Measurements from ENCODE around the gene NCKAP1. TPM values are rescaled to one million over a fixed set of nuclear protein-coding genes. Genes with fewer than 3 reads are reported as not detected.

Gene NCKAP1
- total RNA-seq, 1 donor: 236 TPM

DNA sequence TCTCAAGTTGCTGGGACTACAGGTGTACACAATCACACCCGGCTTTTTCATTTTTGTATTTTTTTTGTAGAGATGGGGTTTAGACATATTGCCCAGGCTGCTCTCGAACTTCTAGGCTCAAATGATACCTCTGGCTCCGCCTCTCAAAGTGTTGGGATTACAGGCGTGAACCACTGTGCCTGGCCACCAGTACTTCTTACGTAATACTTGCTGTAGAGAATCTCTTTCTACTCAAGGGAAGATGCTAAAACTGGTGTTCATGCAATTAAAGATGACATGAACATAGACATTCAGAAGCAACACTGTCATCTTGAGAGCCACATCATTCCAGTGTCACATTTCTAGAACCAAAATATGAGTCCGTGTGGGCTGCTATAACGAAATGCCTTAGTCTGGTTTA lies 118.2 kb downstream of the NCKAP1 start:
- no peak for DNase-seq (ENCODE audit: low read depth)
- TF ChIP-seq, protein P1, sequence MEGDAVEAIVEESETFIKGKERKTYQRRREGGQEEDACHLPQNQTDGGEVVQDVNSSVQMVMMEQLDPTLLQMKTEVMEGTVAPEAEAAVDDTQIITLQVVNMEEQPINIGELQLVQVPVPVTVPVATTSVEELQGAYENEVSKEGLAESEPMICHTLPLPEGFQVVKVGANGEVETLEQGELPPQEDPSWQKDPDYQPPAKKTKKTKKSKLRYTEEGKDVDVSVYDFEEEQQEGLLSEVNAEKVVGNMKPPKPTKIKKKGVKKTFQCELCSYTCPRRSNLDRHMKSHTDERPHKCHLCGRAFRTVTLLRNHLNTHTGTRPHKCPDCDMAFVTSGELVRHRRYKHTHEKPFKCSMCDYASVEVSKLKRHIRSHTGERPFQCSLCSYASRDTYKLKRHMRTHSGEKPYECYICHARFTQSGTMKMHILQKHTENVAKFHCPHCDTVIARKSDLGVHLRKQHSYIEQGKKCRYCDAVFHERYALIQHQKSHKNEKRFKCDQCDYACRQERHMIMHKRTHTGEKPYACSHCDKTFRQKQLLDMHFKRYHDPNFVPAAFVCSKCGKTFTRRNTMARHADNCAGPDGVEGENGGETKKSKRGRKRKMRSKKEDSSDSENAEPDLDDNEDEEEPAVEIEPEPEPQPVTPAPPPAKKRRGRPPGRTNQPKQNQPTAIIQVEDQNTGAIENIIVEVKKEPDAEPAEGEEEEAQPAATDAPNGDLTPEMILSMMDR (IDR thresholded peaks at IDR 0.05; ENCODE audit: insufficient read depth, low read depth, low read length): no peak
- no peak overlapping the region for H3K4me3 ChIP-seq (ENCODE audit: low read depth, low read length)

DNA sequence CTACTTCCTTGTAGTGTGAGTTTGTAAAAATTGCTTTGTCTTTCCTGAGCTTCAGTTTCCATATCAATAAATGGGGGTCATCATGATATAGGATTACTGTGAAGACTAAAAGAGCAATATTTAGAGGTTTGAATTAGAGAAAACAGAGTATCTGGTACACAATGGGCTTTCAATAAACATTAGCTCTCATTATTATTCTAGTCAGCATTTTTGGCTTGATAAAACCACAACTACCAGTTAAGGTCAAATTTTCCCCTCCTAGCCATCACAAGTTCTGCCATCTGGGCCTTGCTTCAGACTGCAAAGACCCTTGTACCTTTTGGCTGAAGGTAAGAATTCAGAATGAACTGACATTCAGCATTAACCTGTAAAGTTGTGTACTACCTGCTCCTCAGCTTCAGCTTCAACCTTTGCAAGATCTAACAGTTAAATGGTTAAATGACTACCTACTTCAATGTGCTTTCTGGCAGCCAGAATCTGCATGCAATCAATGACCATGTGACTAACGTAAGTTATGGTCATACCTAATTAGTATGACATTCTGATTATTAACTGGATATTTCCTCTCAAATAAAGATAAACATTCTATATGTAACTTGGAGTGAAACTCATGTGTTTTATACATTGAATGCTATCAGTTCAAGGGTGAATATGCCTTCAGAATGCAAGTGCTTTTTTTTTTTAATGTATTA lies 119.2 kb downstream of the NCKAP1 start:
- TF ChIP-seq, protein P1 (IDR thresholded peaks at IDR 0.05; ENCODE audit: insufficient read depth, low read depth, low read length): no peak
- DNase-seq (ENCODE audit: low read depth): no peak

DNA sequence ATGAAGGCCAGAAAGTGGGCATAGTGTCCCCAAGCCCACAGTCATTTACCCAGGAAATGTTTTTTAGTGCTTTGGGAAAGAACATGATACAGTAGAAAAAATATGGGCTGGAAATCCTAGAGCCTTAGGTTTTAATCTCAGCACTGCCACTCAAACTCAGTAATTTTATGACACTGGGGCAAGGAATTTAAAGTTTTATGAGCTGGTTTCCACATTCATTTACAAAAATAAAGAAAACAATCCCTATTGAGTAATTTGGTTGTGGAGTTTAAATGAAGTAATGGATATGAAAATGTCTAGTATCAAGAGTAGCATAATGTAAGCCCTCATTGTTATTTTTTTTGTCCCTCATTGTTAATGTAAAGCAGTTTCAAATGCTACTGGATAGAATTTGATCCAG lies 120.3 kb downstream of the NCKAP1 start:
- TF ChIP-seq, protein P1 (IDR thresholded peaks at IDR 0.05; ENCODE audit: insufficient read depth, low read depth, low read length): no peak
- peak; percentile 76 for DNase-seq (ENCODE audit: low read depth)
- no peak overlapping the region for H3K4me3 ChIP-seq (ENCODE audit: low read depth, low read length)

More for the DNA sequence above, 119.2 kb downstream of the NCKAP1 start:
- H3K4me3 ChIP-seq (ENCODE audit: low read depth, low read length): no peak overlapping the region

DNA sequence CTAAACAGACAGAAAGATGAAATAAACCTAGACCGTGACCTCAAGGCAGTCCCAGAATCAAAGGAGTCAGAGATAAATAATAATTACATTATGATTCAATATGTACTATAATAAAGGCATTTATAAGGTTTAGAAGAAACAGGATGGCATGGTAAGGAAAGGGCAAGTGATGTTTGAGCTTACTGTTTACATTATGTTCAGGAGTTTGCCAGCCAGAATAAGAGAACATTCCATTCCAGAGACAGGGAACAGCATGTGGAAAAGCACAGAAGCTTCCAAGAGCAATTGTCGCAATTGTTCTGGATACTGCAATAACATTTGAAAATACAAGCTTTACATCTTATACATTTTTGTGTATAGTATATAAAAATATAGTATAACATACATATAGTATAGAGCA lies 121.8 kb downstream of the NCKAP1 start:
- TF ChIP-seq, protein P1 (IDR thresholded peaks at IDR 0.05; ENCODE audit: insufficient read depth, low read depth, low read length): no peak
- H3K4me3 ChIP-seq (ENCODE audit: low read depth, low read length): no peak overlapping the region
- DNase-seq (ENCODE audit: low read depth): no peak

DNA sequence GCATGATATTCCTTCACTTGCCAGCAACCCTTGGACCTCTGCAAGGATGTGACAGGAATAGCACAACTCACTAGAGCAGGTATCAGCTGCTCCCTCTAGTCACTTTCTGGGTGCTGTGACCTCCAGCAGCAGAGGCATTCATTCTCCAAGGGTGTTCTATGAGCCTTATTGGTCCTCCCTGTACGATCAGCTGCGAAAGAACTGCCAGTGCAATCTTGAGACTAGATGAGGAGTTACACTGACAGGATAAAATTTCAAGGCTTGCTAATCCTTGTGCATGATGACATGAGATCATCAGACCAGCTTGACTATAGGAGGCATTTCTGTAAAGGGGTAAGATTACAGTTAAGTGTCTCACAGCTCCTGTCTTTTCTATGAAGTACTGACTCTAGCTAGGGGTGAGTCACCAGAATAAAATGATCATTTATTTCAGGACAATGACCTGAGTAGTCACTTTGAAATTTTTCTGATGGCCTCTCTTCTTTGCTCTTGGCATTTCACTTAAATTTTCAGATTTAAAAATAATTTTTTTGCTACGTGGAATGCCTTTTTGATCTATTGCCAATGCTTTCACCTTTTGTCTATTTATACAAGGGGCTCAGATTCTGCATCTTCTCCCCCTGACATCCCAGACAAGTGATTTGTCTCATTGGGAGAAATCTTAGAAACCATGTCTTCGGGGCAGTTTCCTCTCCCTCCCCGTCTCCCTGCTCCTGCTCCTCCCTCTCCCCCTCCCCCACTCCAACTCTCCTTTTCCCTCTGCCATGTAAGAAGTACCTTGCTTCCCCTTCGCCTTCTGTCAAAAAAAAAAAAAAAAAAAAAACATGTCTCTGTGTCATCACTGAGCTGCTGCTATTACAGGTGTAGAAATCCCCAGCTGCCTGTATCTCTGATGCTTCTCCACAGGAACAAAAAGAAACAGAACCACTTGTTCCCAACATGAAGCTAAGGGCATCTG lies 122.6 kb downstream of the NCKAP1 start:
- TF ChIP-seq, protein P1 (IDR thresholded peaks at IDR 0.05; ENCODE audit: insufficient read depth, low read depth, low read length): no peak
- DNase-seq (ENCODE audit: low read depth): peak; percentile 71

DNA sequence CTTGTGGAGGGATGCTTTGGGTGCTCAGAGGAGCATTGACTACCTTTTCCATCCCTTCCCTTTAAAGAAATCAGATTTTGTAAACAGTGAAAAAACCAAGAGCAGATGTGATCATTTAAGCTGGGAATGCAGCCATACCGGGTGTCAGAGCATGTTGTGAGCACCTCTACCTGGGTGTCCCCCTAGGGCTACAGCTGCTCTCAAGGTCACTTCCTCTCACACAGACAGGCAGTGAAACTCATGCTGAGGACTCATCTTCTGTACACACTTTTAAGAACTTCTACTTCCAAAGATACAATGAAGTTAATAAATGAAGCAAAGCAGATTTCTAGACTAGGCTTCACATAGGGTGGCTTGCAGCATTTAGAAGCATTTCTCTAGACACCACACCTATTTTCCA lies 123.4 kb downstream of the NCKAP1 start:
- no peak for DNase-seq (ENCODE audit: low read depth)
- no peak overlapping the region for H3K4me3 ChIP-seq (ENCODE audit: low read depth, low read length)
- TF ChIP-seq, protein P1 (IDR thresholded peaks at IDR 0.05; ENCODE audit: insufficient read depth, low read depth, low read length): no peak

More for the DNA sequence above, 122.6 kb downstream of the NCKAP1 start:
- H3K4me3 ChIP-seq (ENCODE audit: low read depth, low read length): no peak overlapping the region

All from fibroblast of villous mesenchyme (primary cell).